AG09309 (cell line): Measurements from ENCODE around the gene MYBBP1A.

Experiments used
- DNase-seq: peaks from one replicate; pipeline ENCODE4 v3.0.0-alpha.2; 2010; ENCODE audit warnings: low read depth
- H3K4me3 ChIP-seq: 2 replicates; pipeline ENCODE4 v1.5.1; 2011; ENCODE audit warnings: mild to moderate bottlenecking, low read depth, low read length, moderate library complexity; ENCODE audit not compliant: control insufficient read depth
- CTCF ChIP-seq: IDR thresholded peaks from 2 replicates; pipeline ENCODE4 v1.5.1; 2011; ENCODE audit warnings: mild to moderate bottlenecking, low read depth, low read length, inconsistent platforms; ENCODE audit not compliant: insufficient read depth, control insufficient read depth; ENCODE audit errors: missing control alignments

The MYBBP1A gene

GRCh38 chr17:4588391-4588790 lies 33.2 kb upstream of the MYBBP1A start:
- no peak for TF ChIP-seq CTCF

GRCh38 chr17:4587803-4588202 lies 32.6 kb upstream of the MYBBP1A start:
- no peak for DNase-seq
- H3K4me3 ChIP-seq = no peak overlapping the region
- TF ChIP-seq CTCF = no peak

More at GRCh38 chr17:4588391-4588790, 33.2 kb upstream of the MYBBP1A start:
- H3K4me3 ChIP-seq = no peak overlapping the region
- DNase-seq = no peak

- H3K4me3 ChIP-seq = no peak overlapping the region
- TF ChIP-seq CTCF = no peak
- DNase-seq = no peak
These were observed 32.0 kb upstream of the MYBBP1A start for GRCh38 chr17:4587195-4587594.

- no peak for TF ChIP-seq CTCF
- H3K4me3 ChIP-seq = no peak overlapping the region
- no peak for DNase-seq
These were observed 30.9 kb upstream of the MYBBP1A start for GRCh38 chr17:4586043-4586442.

GRCh38 chr17:4585638-4585994 lies 30.4 kb upstream of the MYBBP1A start:
- no peak overlapping the region for H3K4me3 ChIP-seq
- DNase-seq = no peak
- TF ChIP-seq CTCF = no peak

GRCh38 chr17:4584917-4585637 lies 29.9 kb upstream of the MYBBP1A start:
- TF ChIP-seq CTCF = no peak
- no peak overlapping the region for H3K4me3 ChIP-seq

GRCh38 chr17:4584101-4584916 lies 29.1 kb upstream of the MYBBP1A start, which contains the start of gene SMTNL2:
SMTNL2 (plus strand) TSS chr17:4584529; CDS start chr17:4584606, 77 bp downstream.
- H3K4me3 ChIP-seq = no peak within 1 kb of the TSS
- no peak for TF ChIP-seq CTCF
- DNase-seq = no peak

More at GRCh38 chr17:4584917-4585637, 29.9 kb upstream of the MYBBP1A start:
- DNase-seq = no peak
